ENCODE data around the gene NHEJ1.
A peak's percentile ranks its signal among the peaks of the same experiment; 100 is the strongest.

NHEJ1 gene

GRCh38 chr2:219082332-219082958 lies 78.2 kb downstream of the NHEJ1 start:
- DNase-seq: no peak

GRCh38 chr2:219081701-219082331 lies 78.8 kb downstream of the NHEJ1 start:
- DNase-seq: no peak

- no peak for DNase-seq
These were observed 79.5 kb downstream of the NHEJ1 start for GRCh38 chr2:219081096-219081495.

GRCh38 chr2:219079417-219079816 lies 81.2 kb downstream of the NHEJ1 start:
- no peak for DNase-seq

- no peak for DNase-seq
These were observed 81.7 kb downstream of the NHEJ1 start for GRCh38 chr2:219078951-219079350.

- DNase-seq: no peak
These were observed 82.5 kb downstream of the NHEJ1 start for GRCh38 chr2:219078126-219078525.

- DNase-seq: no peak
These were observed 84.4 kb downstream of the NHEJ1 start for GRCh38 chr2:219076253-219076652.

- DNase-seq: peak; percentile 78
These were observed 87.0 kb downstream of the NHEJ1 start for GRCh38 chr2:219073413-219074129.

- peak; percentile 11 for DNase-seq
These were observed 87.8 kb downstream of the NHEJ1 start for GRCh38 chr2:219072741-219073250.

GRCh38 chr2:219071131-219071816 lies 89.3 kb downstream of the NHEJ1 start:
- peak; percentile 23 for DNase-seq

GRCh38 chr2:219065484-219065883 lies 95.1 kb downstream of the NHEJ1 start:
- DNase-seq: no peak

- DNase-seq: no peak
These were observed 98.5 kb downstream of the NHEJ1 start for GRCh38 chr2:219062081-219062480.

GRCh38 chr2:219060821-219061791 lies 99.5 kb downstream of the NHEJ1 start, which contains the start of gene IHH:
Gene IHH (minus strand): TSS chr2:219060921. CDS start chr2:219060467, 454 bp downstream.
- peak; percentile 62 for DNase-seq

- no peak for DNase-seq
These were observed 100.6 kb downstream of the NHEJ1 start for GRCh38 chr2:219059725-219060682.

- no peak for DNase-seq
These were observed 101.3 kb downstream of the NHEJ1 start for GRCh38 chr2:219059375-219059724.

GRCh38 chr2:219058541-219059374 lies 101.9 kb downstream of the NHEJ1 start:
- peak; percentile 65 for DNase-seq

GRCh38 chr2:219057709-219058540 lies 102.7 kb downstream of the NHEJ1 start:
- peak; percentile 85 for DNase-seq

- no peak for DNase-seq
These were observed 103.5 kb downstream of the NHEJ1 start for GRCh38 chr2:219056896-219057708.

All from islet precursor cell (in vitro differentiated cells).